HFF-Myc (cell line): Measurements from ENCODE around the gene VASP.

Experiments
- DNase-seq: peaks from one replicate; pipeline ENCODE4 v3.0.0-alpha.2; 2011; ENCODE audit warnings: low read depth; ENCODE audit errors: extremely low read depth
- H3K4me3 ChIP-seq: replicated peaks from 2 replicates; pipeline ENCODE4 v1.5.1; 2011; ENCODE audit warnings: low read depth, mild to moderate bottlenecking, control low read depth, low read length
- TF ChIP-seq, protein P1 (sequence below): IDR thresholded peaks from 2 replicates; pipeline ENCODE4 v1.5.1; 2012; ENCODE audit warnings: mild to moderate bottlenecking, low read depth, low read length, control low read depth; ENCODE audit errors: missing control alignments

The VASP gene

DNA sequence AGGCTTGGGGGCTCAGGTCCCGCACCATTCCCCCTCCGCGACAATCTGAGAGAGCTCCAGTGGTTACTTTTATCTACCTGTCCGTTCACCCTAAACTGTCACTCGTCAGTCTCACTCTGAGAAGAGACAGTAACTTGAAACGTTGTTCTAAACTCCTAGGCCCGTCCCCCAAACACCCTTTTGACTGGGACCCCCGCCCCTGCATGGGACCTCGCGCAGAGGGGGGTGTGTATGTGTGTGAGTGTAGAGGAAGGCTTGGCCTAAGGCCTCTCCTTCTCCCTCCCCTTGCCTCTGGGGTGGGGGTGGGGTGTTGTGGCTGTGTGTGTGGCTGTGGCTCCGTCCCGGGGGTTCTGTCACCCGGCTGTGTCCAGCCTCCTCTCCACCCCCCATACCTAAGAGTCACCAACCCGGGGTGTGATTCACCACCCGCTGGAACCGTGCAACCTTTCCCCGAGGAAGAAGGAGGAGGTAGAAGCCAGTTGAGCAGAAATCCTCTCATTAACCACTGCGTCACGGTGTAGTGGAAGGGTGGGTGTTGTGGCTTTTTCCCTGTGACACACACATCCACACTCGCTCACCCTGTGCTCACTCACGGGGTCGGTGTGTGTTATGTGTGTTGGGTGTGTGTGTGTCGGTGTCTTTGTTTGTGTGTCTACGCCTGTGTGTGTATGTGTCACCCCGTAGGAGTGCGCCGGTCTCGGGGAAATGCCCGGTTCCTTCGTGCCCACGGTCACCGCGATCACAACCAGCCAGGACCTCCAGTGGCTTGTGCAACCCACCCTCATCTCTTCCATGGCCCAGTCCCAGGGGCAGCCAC, 37.1 kb upstream of the VASP start:
- TF ChIP-seq, protein P1, sequence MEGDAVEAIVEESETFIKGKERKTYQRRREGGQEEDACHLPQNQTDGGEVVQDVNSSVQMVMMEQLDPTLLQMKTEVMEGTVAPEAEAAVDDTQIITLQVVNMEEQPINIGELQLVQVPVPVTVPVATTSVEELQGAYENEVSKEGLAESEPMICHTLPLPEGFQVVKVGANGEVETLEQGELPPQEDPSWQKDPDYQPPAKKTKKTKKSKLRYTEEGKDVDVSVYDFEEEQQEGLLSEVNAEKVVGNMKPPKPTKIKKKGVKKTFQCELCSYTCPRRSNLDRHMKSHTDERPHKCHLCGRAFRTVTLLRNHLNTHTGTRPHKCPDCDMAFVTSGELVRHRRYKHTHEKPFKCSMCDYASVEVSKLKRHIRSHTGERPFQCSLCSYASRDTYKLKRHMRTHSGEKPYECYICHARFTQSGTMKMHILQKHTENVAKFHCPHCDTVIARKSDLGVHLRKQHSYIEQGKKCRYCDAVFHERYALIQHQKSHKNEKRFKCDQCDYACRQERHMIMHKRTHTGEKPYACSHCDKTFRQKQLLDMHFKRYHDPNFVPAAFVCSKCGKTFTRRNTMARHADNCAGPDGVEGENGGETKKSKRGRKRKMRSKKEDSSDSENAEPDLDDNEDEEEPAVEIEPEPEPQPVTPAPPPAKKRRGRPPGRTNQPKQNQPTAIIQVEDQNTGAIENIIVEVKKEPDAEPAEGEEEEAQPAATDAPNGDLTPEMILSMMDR, result no peak
- no peak for DNase-seq

DNA sequence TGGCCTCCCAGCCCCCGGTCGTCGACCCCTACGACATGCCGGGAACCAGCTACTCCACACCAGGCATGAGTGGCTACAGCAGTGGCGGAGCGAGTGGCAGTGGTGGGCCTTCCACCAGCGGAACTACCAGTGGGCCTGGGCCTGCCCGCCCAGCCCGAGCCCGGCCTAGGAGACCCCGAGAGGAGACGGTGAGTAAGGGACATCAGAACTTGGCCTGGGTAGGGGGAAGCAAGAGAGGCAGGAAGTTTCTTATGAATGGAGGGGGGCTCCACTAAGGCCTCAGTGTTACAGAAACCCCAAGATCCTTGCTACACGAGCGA, 36.6 kb upstream of the VASP start:
- H3K4me3 ChIP-seq, result no peak overlapping the region
- TF ChIP-seq, protein P1, result no peak
- DNase-seq, result no peak

More for the DNA sequence above, 37.1 kb upstream of the VASP start:
- peak overlapping the region; percentile 71 for H3K4me3 ChIP-seq

DNA sequence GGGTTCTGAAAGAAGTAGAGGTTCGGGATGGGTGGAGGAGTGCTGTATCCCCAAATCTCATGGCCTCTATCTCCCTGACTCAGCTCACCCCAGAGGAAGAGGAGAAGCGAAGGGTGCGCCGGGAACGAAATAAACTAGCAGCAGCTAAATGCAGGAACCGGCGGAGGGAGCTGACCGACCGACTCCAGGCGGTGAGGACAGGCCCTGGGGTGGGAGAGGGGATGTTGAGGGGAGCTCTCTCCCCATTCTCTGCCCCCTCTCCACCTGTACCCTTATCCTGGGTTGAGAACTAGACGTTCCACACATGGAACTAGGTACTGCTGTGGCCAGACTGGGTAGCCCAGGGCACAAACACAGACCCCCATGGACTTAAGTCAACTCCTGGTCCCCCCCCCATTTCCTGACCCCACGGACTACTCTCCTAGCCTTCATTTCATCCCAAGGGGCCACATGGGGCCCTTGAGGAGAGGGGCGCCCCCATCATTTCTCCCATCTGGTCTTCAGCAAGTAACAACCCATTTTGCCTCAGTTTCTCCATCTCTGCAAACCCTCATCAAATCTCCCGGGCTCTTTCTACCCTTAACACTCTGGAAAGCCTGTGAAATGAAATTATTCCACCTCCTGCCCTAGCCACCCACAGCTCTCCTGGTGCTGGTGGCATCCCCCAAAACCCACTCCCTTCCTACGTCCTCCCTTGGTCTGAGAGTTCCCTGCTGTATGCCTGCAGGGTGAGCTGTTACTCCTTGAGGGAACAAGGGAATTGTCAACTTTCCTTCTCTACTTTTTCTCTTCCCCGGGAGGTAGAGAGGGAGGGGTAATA, 36.0 kb upstream of the VASP start:
- no peak overlapping the region for H3K4me3 ChIP-seq
- DNase-seq, result no peak
- TF ChIP-seq, protein P1, result no peak

DNA sequence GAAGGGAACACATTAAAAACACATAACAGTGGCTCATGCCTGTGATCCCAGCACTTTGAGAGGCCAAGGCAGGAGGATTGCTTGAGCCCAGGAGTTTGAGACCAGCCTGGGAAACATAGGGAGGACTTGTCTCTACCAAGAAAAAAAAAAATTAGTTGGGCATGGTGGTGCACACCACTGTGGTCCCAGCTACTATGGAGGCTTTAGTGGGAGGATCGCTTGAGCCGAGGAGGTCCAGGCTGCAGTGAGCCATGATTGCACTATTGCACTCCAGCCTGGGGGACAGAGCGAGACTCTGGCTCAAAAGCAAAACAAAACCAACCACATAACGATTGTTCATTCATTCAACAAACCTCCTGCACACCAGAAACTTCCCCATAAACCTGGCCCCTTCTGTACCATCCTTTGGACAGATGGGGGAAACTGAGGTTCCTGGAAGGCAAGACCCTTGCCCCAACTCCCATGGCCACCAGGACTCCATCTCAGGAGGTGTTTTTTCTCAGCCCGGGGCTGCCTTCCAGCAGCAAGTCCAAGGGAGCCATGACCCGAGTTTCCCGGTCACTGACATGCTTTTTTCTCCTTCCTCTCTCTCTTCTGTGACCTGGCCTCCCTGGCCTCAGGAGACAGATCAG, 35.2 kb upstream of the VASP start:
- no peak for DNase-seq
- no peak overlapping the region for H3K4me3 ChIP-seq
- TF ChIP-seq, protein P1, result no peak

DNA sequence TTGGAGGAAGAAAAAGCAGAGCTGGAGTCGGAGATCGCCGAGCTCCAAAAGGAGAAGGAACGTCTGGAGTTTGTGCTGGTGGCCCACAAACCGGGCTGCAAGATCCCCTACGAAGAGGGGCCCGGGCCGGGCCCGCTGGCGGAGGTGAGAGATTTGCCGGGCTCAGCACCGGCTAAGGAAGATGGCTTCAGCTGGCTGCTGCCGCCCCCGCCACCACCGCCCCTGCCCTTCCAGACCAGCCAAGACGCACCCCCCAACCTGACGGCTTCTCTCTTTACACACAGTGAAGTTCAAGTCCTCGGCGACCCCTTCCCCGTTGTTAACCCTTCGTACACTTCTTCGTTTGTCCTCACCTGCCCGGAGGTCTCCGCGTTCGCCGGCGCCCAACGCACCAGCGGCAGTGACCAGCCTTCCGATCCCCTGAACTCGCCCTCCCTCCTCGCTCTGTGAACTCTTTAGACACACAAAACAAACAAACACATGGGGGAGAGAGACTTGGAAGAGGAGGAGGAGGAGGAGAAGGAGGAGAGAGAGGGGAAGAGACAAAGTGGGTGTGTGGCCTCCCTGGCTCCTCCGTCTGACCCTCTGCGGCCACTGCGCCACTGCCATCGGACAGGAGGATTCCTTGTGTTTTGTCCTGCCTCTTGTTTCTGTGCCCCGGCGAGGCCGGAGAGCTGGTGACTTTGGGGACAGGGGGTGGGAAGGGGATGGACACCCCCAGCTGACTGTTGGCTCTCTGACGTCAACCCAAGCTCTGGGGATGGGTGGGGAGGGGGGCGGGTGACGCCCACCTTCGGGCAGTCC, 34.5 kb upstream of the VASP start:
- TF ChIP-seq, protein P1, result no peak
- H3K4me3 ChIP-seq, result no peak overlapping the region
- no peak for DNase-seq

DNA sequence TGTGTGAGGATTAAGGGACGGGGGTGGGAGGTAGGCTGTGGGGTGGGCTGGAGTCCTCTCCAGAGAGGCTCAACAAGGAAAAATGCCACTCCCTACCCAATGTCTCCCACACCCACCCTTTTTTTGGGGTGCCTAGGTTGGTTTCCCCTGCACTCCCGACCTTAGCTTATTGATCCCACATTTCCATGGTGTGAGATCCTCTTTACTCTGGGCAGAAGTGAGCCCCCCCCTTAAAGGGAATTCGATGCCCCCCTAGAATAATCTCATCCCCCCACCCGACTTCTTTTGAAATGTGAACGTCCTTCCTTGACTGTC, 34.0 kb upstream of the VASP start:
- no peak overlapping the region for H3K4me3 ChIP-seq
- DNase-seq, result no peak
- TF ChIP-seq, protein P1, result no peak
